Activated CD4-positive, alpha-beta T cell treated with anti-CD3 and anti-CD28 coated beads for 24 hours (primary cell): ENCODE measurements around the gene ZNRF3.
"Not testable (repeated sequence)": the region's sequence is repeated elsewhere in the genome, so short reads cannot be mapped to it uniquely, and the experiment has no call there.

ENCODE experiments used
- DNase-seq, 2 donors: peaks; one replicate each; pipeline ENCODE4 v3.0.0-alpha.2; 2020; ENCODE audit warnings: low read depth in 2 of 2

The ZNRF3 gene

GRCh38 chr22:28882878-28883656 is at the start of gene ZNRF3:
TSS of gene ZNRF3 (plus strand) at chr22:28883572. CDS start at chr22:28883767, 195 bp downstream.
- peak; percentile 83 to 85 for DNase-seq

GRCh38 chr22:28835630-28836189 is 47.7 kb upstream of the ZNRF3 start:
- no peak for DNase-seq

- no peak for DNase-seq
These were observed 45.7 kb upstream of the ZNRF3 start for GRCh38 chr22:28837640-28838039.

GRCh38 chr22:28838971-28839370 is 44.4 kb upstream of the ZNRF3 start:
- DNase-seq = no peak

- DNase-seq = no peak
These were observed 42.3 kb upstream of the ZNRF3 start for GRCh38 chr22:28841111-28841510.

GRCh38 chr22:28843633-28844032 is 39.7 kb upstream of the ZNRF3 start:
- DNase-seq = no peak

GRCh38 chr22:28844277-28844676 is 39.1 kb upstream of the ZNRF3 start:
- not testable (repeated sequence) for DNase-seq

- no peak for DNase-seq
These were observed 36.4 kb upstream of the ZNRF3 start for GRCh38 chr22:28846994-28847393.

- peak in 1 of 2 donors; percentile 45 for DNase-seq
These were observed 27.8 kb upstream of the ZNRF3 start for GRCh38 chr22:28855355-28856094.

- DNase-seq = no peak
These were observed 27.3 kb upstream of the ZNRF3 start for GRCh38 chr22:28856095-28856455.

- no peak for DNase-seq
These were observed 26.1 kb upstream of the ZNRF3 start for GRCh38 chr22:28857288-28857687.

- no peak for DNase-seq
These were observed 18.3 kb upstream of the ZNRF3 start for GRCh38 chr22:28864878-28865596.

GRCh38 chr22:28867191-28867590 is 16.2 kb upstream of the ZNRF3 start:
- DNase-seq = no peak

GRCh38 chr22:28868389-28868788 is 15.0 kb upstream of the ZNRF3 start:
- DNase-seq = not testable (repeated sequence)

- DNase-seq = no peak
These were observed 13.6 kb upstream of the ZNRF3 start for GRCh38 chr22:28869736-28870135.

- no peak for DNase-seq
These were observed 10.0 kb upstream of the ZNRF3 start for GRCh38 chr22:28873183-28873963.

GRCh38 chr22:28874061-28874460 is 9.3 kb upstream of the ZNRF3 start:
- DNase-seq = no peak

GRCh38 chr22:28874811-28875320 is 8.5 kb upstream of the ZNRF3 start:
- DNase-seq = no peak

- no peak for DNase-seq
These were observed 861 bp upstream of the ZNRF3 start for GRCh38 chr22:28882545-28882877.

- DNase-seq = no peak
These were observed 215 bp downstream of the ZNRF3 start for GRCh38 chr22:28883657-28883916.

GRCh38 chr22:28883917-28884746 is 760 bp downstream of the ZNRF3 start:
- no peak for DNase-seq
